ENCODE results near the gene PRSS50. TPM values are rescaled to one million over a fixed set of nuclear protein-coding genes. Genes with fewer than 3 reads are reported as not detected.
"Not testable (repeated sequence)": the region's sequence is repeated elsewhere in the genome, so short reads cannot be mapped to it uniquely, and the experiment has no call there.

Gene PRSS50
- polyA plus RNA-seq, 1 of the 3 experiments (the other 2 are of a cell fraction) = not detected

- Histone ChIP-seq H3K9me3 (no peaks in the 10 kb centered on the region), H3F3A (replicated peaks; ENCODE audit: insufficient read depth) (no peaks in the 10 kb centered on the region), H3K27me3 (ENCODE audit: insufficient read depth) (peaks cover 14% of the 10 kb centered on the region), H3K4me1 (ENCODE audit: control insufficient read depth in 1 of 2, insufficient read depth in 2 of 2, low read depth in 1 of 2, low read length in 1 of 2) (peaks cover 0 to 32% of the 10 kb centered on the region in 2 experiments; a peak in 1 of 4 replicates), H3K27ac (ENCODE audit: low read depth in 2 of 2, low read length in 1 of 2) (no peak overlapping the region), H3K4me3 (ENCODE audit: low read depth in 2 of 2, low read length in 1 of 2) (no peak overlapping the region; a peak in 1 of 4 replicates), H3K9ac (no peak overlapping the region), H4K20me1 (ENCODE audit: insufficient read depth) (no peaks in the 10 kb centered on the region), H3K9me2 (no peaks in the 10 kb centered on the region), H3K4me2 (no peak overlapping the region), H3K79me2 (ENCODE audit: insufficient read depth) (no peaks in the 10 kb centered on the region), H3K36me3 (replicated peaks in 1 of 2; ENCODE audit: control insufficient read depth in 1 of 2, insufficient read depth in 2 of 2, low read length in 1 of 2) (no peaks in the 10 kb centered on the region), H2AFZ (ENCODE audit: low read depth) (no peak overlapping the region)
- ChIA-PET CTCF (interaction anchor here (1.0 to 5.6 kb wide), 20 partner anchors 10 to 221 kb away, joined by 3 to 48 read pairs (median 7); partner anchors contain the start of gene MYL3), POLR2A (no interaction called here)
- DNase-seq = peak; percentile 81
- 0% methylated on average over 3 of the region's 4 CpGs for WGBS (ENCODE audit: low lambda C conversion rate)
- TF ChIP-seq PBX3 (IDR thresholded peaks at IDR 0.05) = no peak
- peak; percentile 93 for TF ChIP-seq SMC3 (IDR thresholded peaks at IDR 0.05; ENCODE audit: low read depth, low read length)
- TF ChIP-seq FOSL2 (IDR thresholded peaks at IDR 0.05; ENCODE audit: borderline replicate concordance, low read depth) = no peak
- no peak for TF ChIP-seq FOXM1 (IDR thresholded peaks at IDR 0.05; ENCODE audit: low read depth)
- TF ChIP-seq NRF1 (IDR thresholded peaks at IDR 0.05; ENCODE audit: low read depth, low read length) = no peak
- peak; percentile 47 for TF ChIP-seq CHD2 (IDR thresholded peaks at IDR 0.05; ENCODE audit: low read length, partially characterized antibody)
- TF ChIP-seq ZBTB33 (IDR thresholded peaks at IDR 0.05; ENCODE audit: borderline replicate concordance, low read depth) = no peak
- 0 out of 2 replicates have a peak, but pooled peaks have one; percentile 23 for TF ChIP-seq RCOR1 (IDR thresholded peaks at IDR 0.05; ENCODE audit: low read length)
- peak; percentile 94 for TF ChIP-seq CTCF (IDR thresholded peaks at IDR 0.05)
- TF ChIP-seq MXI1 (IDR thresholded peaks at IDR 0.05; ENCODE audit: low read depth, low read length) = no peak
- no peak for TF ChIP-seq YY1 (IDR thresholded peaks at IDR 0.05; ENCODE audit: low read depth)
- TF ChIP-seq REST (IDR thresholded peaks at IDR 0.05; ENCODE audit: low read depth, low read length) = peak; percentile 92
- peak; percentile 97 for TF ChIP-seq RAD21 (IDR thresholded peaks at IDR 0.05; ENCODE audit: low read length)
Measured at GRCh38 chr3:46705022-46705530, 12.6 kb downstream of the PRSS50 start.

- CTCF ChIA-PET = interaction anchor here (1.4 to 4.2 kb wide), 3 partner anchors 205 to 215 kb away, joined by 3 to 52 read pairs (median 44); no protein-coding TSS in a partner anchor
- H3K27ac ChIP-seq (ENCODE audit: low read depth in 2 of 2, low read length in 1 of 2); H3K36me3 ChIP-seq (replicated peaks in 1 of 2; ENCODE audit: control insufficient read depth in 1 of 2, insufficient read depth in 2 of 2, low read length in 1 of 2); H3K9me2 ChIP-seq; H4K20me1 ChIP-seq (ENCODE audit: insufficient read depth); H3K79me2 ChIP-seq (ENCODE audit: insufficient read depth); H3F3A ChIP-seq (replicated peaks; ENCODE audit: insufficient read depth); DNase-seq; H3K9ac ChIP-seq; H3K4me3 ChIP-seq (ENCODE audit: low read depth in 2 of 2, low read length in 1 of 2); H3K4me2 ChIP-seq; H2AFZ ChIP-seq (ENCODE audit: low read depth); POLR2A ChIA-PET; H3K9me3 ChIP-seq: not testable (repeated sequence)
- Histone ChIP-seq H3K27me3 (ENCODE audit: insufficient read depth) (peaks cover 14% of the 10 kb centered on the region), H3K4me1 (ENCODE audit: control insufficient read depth in 1 of 2, insufficient read depth in 2 of 2, low read depth in 1 of 2, low read length in 1 of 2) (peaks cover 0 to 40% of the 10 kb centered on the region in 2 experiments; a peak in 1 of 4 replicates)
- WGBS (ENCODE audit: low lambda C conversion rate) = 60% methylated on average over 2 of the region's 7 CpGs
Measured at GRCh38 chr3:46704346-46704745, 13.3 kb downstream of the PRSS50 start.
